ENCODE results near the gene RNPS1.

DNA sequence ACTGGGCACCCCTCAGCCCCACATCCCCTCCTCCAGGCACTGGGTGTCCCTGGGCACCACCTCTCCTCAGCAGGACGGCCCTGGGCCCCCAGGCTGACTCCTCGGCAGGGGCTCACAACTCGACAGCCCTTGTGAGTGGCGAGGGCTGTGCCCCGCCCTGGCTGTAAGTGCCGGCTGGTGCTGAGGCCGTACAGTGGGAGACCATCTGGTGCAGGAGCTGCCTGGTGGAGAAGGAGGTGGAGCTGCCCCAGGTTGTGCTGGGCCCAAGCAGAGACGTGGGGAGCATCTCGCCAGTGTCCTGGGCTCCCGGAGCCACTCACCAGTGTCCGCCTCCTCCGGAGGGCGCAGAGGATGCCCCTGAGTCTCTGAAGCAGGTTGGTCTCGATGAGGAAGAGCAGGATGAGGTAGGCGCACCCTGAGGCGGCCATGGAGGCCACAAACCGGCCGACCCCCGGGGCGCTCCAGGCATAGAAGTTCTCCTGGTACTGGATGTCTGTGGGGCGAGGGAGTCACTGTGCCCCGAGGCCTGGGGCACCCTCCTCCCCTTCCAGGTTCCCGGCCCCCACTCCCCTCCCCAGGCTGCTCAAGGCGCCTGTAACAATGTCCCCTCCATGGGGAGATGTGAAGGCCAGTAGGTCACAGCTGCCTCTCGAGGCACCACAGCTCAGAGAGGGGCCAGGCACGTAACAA, 15.1 kb upstream of the RNPS1 start:
- TF ChIP-seq, protein P1, sequence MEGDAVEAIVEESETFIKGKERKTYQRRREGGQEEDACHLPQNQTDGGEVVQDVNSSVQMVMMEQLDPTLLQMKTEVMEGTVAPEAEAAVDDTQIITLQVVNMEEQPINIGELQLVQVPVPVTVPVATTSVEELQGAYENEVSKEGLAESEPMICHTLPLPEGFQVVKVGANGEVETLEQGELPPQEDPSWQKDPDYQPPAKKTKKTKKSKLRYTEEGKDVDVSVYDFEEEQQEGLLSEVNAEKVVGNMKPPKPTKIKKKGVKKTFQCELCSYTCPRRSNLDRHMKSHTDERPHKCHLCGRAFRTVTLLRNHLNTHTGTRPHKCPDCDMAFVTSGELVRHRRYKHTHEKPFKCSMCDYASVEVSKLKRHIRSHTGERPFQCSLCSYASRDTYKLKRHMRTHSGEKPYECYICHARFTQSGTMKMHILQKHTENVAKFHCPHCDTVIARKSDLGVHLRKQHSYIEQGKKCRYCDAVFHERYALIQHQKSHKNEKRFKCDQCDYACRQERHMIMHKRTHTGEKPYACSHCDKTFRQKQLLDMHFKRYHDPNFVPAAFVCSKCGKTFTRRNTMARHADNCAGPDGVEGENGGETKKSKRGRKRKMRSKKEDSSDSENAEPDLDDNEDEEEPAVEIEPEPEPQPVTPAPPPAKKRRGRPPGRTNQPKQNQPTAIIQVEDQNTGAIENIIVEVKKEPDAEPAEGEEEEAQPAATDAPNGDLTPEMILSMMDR (conservative IDR thresholded peaks at IDR 0.05; ENCODE audit: low read depth in 2 of 2), result no peak
- TF ChIP-seq POLR2AphosphoS5 (IDR thresholded peaks at IDR 0.05; ENCODE audit: low read depth) (no peak), EZH2 (IDR thresholded peaks at IDR 0.05; ENCODE audit: low read depth, unreplicated experiment) (no peak), CREB1 (CRISPR knock-in tag; IDR thresholded peaks at IDR 0.05; ENCODE audit: low read depth) (no peak), EZH2phosphoT487 (IDR thresholded peaks at IDR 0.05; ENCODE audit: unreplicated experiment) (no peak), JUNB (IDR thresholded peaks at IDR 0.05; ENCODE audit: unreplicated experiment) (no peak), STAT1 (IDR thresholded peaks at IDR 0.05; ENCODE audit: unreplicated experiment) (no peak), ZNF331 (CRISPR knock-in tag; IDR thresholded peaks at IDR 0.05; ENCODE audit: low read depth) (no peak), NANOG (IDR thresholded peaks at IDR 0.05; ENCODE audit: borderline replicate concordance) (no peak), ZNF114 (CRISPR knock-in tag; IDR thresholded peaks at IDR 0.05) (no peak)
- TF ChIP-seq, protein P2, sequence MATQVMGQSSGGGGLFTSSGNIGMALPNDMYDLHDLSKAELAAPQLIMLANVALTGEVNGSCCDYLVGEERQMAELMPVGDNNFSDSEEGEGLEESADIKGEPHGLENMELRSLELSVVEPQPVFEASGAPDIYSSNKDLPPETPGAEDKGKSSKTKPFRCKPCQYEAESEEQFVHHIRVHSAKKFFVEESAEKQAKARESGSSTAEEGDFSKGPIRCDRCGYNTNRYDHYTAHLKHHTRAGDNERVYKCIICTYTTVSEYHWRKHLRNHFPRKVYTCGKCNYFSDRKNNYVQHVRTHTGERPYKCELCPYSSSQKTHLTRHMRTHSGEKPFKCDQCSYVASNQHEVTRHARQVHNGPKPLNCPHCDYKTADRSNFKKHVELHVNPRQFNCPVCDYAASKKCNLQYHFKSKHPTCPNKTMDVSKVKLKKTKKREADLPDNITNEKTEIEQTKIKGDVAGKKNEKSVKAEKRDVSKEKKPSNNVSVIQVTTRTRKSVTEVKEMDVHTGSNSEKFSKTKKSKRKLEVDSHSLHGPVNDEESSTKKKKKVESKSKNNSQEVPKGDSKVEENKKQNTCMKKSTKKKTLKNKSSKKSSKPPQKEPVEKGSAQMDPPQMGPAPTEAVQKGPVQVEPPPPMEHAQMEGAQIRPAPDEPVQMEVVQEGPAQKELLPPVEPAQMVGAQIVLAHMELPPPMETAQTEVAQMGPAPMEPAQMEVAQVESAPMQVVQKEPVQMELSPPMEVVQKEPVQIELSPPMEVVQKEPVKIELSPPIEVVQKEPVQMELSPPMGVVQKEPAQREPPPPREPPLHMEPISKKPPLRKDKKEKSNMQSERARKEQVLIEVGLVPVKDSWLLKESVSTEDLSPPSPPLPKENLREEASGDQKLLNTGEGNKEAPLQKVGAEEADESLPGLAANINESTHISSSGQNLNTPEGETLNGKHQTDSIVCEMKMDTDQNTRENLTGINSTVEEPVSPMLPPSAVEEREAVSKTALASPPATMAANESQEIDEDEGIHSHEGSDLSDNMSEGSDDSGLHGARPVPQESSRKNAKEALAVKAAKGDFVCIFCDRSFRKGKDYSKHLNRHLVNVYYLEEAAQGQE (IDR thresholded peaks at IDR 0.05; ENCODE audit: unreplicated experiment), result no peak
- TF ChIP-seq, protein P3, sequence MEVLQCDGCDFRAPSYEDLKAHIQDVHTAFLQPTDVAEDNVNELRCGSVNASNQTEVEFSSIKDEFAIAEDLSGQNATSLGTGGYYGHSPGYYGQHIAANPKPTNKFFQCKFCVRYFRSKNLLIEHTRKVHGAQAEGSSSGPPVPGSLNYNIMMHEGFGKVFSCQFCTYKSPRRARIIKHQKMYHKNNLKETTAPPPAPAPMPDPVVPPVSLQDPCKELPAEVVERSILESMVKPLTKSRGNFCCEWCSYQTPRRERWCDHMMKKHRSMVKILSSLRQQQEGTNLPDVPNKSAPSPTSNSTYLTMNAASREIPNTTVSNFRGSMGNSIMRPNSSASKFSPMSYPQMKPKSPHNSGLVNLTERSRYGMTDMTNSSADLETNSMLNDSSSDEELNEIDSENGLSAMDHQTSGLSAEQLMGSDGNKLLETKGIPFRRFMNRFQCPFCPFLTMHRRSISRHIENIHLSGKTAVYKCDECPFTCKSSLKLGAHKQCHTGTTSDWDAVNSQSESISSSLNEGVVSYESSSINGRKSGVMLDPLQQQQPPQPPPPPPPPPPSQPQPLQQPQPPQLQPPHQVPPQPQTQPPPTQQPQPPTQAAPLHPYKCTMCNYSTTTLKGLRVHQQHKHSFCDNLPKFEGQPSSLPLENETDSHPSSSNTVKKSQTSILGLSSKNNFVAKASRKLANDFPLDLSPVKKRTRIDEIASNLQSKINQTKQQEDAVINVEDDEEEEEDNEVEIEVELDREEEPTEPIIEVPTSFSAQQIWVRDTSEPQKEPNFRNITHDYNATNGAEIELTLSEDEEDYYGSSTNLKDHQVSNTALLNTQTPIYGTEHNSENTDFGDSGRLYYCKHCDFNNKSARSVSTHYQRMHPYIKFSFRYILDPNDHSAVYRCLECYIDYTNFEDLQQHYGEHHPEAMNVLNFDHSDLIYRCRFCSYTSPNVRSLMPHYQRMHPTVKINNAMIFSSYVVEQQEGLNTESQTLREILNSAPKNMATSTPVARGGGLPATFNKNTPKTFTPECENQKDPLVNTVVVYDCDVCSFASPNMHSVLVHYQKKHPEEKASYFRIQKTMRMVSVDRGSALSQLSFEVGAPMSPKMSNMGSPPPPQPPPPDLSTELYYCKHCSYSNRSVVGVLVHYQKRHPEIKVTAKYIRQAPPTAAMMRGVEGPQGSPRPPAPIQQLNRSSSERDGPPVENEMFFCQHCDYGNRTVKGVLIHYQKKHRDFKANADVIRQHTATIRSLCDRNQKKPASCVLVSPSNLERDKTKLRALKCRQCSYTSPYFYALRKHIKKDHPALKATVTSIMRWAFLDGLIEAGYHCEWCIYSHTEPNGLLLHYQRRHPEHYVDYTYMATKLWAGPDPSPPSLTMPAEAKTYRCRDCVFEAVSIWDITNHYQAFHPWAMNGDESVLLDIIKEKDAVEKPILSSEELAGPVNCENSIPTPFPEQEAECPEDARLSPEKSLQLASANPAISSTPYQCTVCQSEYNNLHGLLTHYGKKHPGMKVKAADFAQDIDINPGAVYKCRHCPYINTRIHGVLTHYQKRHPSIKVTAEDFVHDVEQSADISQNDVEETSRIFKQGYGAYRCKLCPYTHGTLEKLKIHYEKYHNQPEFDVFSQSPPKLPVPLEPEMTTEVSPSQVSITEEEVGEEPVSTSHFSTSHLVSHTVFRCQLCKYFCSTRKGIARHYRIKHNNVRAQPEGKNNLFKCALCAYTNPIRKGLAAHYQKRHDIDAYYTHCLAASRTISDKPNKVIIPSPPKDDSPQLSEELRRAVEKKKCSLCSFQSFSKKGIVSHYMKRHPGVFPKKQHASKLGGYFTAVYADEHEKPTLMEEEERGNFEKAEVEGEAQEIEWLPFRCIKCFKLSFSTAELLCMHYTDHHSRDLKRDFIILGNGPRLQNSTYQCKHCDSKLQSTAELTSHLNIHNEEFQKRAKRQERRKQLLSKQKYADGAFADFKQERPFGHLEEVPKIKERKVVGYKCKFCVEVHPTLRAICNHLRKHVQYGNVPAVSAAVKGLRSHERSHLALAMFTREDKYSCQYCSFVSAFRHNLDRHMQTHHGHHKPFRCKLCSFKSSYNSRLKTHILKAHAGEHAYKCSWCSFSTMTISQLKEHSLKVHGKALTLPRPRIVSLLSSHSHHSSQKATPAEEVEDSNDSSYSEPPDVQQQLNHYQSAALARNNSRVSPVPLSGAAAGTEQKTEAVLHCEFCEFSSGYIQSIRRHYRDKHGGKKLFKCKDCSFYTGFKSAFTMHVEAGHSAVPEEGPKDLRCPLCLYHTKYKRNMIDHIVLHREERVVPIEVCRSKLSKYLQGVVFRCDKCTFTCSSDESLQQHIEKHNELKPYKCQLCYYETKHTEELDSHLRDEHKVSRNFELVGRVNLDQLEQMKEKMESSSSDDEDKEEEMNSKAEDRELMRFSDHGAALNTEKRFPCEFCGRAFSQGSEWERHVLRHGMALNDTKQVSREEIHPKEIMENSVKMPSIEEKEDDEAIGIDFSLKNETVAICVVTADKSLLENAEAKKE (CRISPR knock-in tag; IDR thresholded peaks at IDR 0.05), result no peak
- TF ChIP-seq, protein P4, sequence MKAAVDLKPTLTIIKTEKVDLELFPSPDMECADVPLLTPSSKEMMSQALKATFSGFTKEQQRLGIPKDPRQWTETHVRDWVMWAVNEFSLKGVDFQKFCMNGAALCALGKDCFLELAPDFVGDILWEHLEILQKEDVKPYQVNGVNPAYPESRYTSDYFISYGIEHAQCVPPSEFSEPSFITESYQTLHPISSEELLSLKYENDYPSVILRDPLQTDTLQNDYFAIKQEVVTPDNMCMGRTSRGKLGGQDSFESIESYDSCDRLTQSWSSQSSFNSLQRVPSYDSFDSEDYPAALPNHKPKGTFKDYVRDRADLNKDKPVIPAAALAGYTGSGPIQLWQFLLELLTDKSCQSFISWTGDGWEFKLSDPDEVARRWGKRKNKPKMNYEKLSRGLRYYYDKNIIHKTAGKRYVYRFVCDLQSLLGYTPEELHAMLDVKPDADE (IDR thresholded peaks at IDR 0.05), result no peak

Measured in GM23338 (cell line).